Measurements from ENCODE around the gene KPTN. TPM values are rescaled to one million over a fixed set of nuclear protein-coding genes. Genes with fewer than 3 reads are reported as not detected.

KPTN gene
- polyA plus RNA-seq, 1 donor (not counting 4 experiments of a cell fraction or from before 2014, with no cell fraction given), result 7.3 TPM

DNA sequence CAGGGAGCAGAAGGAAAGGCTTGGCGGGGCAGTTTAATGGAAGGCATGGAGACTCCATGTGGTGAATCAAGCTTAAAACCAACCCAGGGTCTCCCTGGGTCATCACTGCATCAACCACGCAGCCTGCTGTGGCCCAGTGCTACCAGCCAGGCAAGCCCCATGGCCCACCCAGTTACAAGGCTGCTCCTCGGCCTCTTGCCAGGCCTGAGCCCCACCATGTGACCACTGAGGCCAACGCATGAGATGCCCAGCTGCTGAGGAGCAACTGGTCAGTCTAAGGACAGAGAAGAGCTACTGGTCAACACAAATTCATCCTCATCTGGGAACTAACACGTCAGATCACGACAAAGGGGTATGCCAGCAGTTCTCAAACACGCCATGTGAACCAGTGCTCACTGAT, 15.4 kb upstream of the KPTN start:
- FAIRE-seq (no peak), DNase-seq (ENCODE audit: low read depth, low spot score) (no peak)
- H4K20me1 ChIP-seq (ENCODE audit: control insufficient read depth, extremely low read depth, insufficient read depth, low read length), result peaks cover 2% of the 10 kb centered on the region
- H3K9ac ChIP-seq (ENCODE audit: control insufficient read depth, extremely low read depth, insufficient read depth, low read length), result no peak overlapping the region
- H3K27ac ChIP-seq (ENCODE audit: control insufficient read depth, insufficient read depth, low read length), result no peak overlapping the region
- H3K4me2 ChIP-seq (ENCODE audit: control insufficient read depth, extremely low read depth, insufficient read depth, low read depth, low read length), result no peak overlapping the region
- H3K9me1 ChIP-seq (ENCODE audit: control insufficient read depth, extremely low read depth, insufficient read depth, low read length), result no peaks in the 10 kb centered on the region
- H2AFZ ChIP-seq (ENCODE audit: control insufficient read depth, low read length), result no peak overlapping the region
- H3K79me2 ChIP-seq (ENCODE audit: control insufficient read depth, insufficient read depth, low read length), result peaks cover 3% of the 10 kb centered on the region
- TF ChIP-seq EZH2 (IDR thresholded peaks at IDR 0.05; ENCODE audit: low read length) (no peak), CTCF (optimal IDR thresholded peaks at IDR 0.05 in 1 of 3, IDR thresholded peaks at IDR 0.05 in 1 of 3, conservative IDR thresholded peaks at IDR 0.05 in 1 of 3; ENCODE audit: extremely low read depth in 1 of 3, insufficient read depth in 2 of 3, low read length in 3 of 3) (no peak)
- H3K9me3 ChIP-seq (ENCODE audit: control insufficient read depth, low read depth, low read length), result no peaks in the 10 kb centered on the region
- dilution Hi-C loops (cut with MboI; ENCODE audit: extremely low pct_ligation_motif_present, low sequenced_read_pairs), result no loop called here
- no peak overlapping the region for H3K4me3 ChIP-seq (ENCODE audit: control insufficient read depth in 2 of 3, extremely low read depth in 1 of 3, insufficient read depth in 2 of 3, low read depth in 1 of 3, low read length in 3 of 3)
- peaks cover 42 to 48% of the 10 kb centered on the region in 2 experiments for H3K36me3 ChIP-seq (ENCODE audit: control insufficient read depth in 2 of 2, extremely low read depth in 1 of 2, insufficient read depth in 2 of 2, low read length in 2 of 2)
- no peaks in the 10 kb centered on the region for H3K27me3 ChIP-seq (ENCODE audit: control insufficient read depth, extremely low read depth, insufficient read depth, low read length)
- no peaks in the 10 kb centered on the region for H3K4me1 ChIP-seq (ENCODE audit: control insufficient read depth, extremely low read depth, insufficient read depth, low read length)

DNA sequence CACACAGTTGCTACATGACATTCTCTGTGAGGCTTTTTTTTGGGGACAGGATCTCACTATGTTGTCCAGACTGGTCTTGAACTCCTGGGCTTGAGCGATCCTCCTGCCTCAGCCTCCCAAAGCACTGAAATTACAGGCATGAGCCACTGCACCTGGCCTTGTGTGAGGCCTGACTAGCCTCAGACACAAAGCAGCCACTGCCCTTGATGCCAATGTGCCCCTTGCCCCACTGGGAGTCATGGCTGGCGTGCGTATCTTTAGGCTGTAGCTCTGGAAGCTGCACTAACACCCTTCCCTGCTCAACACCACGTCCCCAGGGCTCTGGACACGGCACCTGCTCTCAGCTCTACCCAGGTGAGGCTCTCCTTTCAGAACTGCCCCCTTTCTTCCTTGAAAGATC, 14.5 kb upstream of the KPTN start:
- no peaks in the 10 kb centered on the region for H3K9me3 ChIP-seq (ENCODE audit: control insufficient read depth, low read depth, low read length)
- no peak overlapping the region for H3K27ac ChIP-seq (ENCODE audit: control insufficient read depth, insufficient read depth, low read length)
- H3K4me3 ChIP-seq (ENCODE audit: control insufficient read depth in 2 of 3, extremely low read depth in 1 of 3, insufficient read depth in 2 of 3, low read depth in 1 of 3, low read length in 3 of 3), result no peak overlapping the region
- dilution Hi-C loops (cut with MboI; ENCODE audit: extremely low pct_ligation_motif_present, low sequenced_read_pairs), result no loop called here
- no peaks in the 10 kb centered on the region for H3K9me1 ChIP-seq (ENCODE audit: control insufficient read depth, extremely low read depth, insufficient read depth, low read length)
- peaks cover 42% of the 10 kb centered on the region in 2 experiments for H3K36me3 ChIP-seq (ENCODE audit: control insufficient read depth in 2 of 2, extremely low read depth in 1 of 2, insufficient read depth in 2 of 2, low read length in 2 of 2)
- H3K4me2 ChIP-seq (ENCODE audit: control insufficient read depth, extremely low read depth, insufficient read depth, low read depth, low read length), result no peak overlapping the region
- H3K4me1 ChIP-seq (ENCODE audit: control insufficient read depth, extremely low read depth, insufficient read depth, low read length), result no peaks in the 10 kb centered on the region
- peaks cover 3% of the 10 kb centered on the region for H3K79me2 ChIP-seq (ENCODE audit: control insufficient read depth, insufficient read depth, low read length)
- H3K27me3 ChIP-seq (ENCODE audit: control insufficient read depth, extremely low read depth, insufficient read depth, low read length), result no peaks in the 10 kb centered on the region
- H3K9ac ChIP-seq (ENCODE audit: control insufficient read depth, extremely low read depth, insufficient read depth, low read length), result no peak overlapping the region
- FAIRE-seq, result no peak
- no peak for TF ChIP-seq EZH2 (IDR thresholded peaks at IDR 0.05; ENCODE audit: low read length)
- no peak for TF ChIP-seq CTCF (optimal IDR thresholded peaks at IDR 0.05 in 1 of 3, IDR thresholded peaks at IDR 0.05 in 1 of 3, conservative IDR thresholded peaks at IDR 0.05 in 1 of 3; ENCODE audit: extremely low read depth in 1 of 3, insufficient read depth in 2 of 3, low read length in 3 of 3)
- no peak overlapping the region for H2AFZ ChIP-seq (ENCODE audit: control insufficient read depth, low read length)
- peaks cover 6% of the 10 kb centered on the region for H4K20me1 ChIP-seq (ENCODE audit: control insufficient read depth, extremely low read depth, insufficient read depth, low read length)
- no peak for DNase-seq (ENCODE audit: low read depth, low spot score)
